GM19452 (cell line): ENCODE measurements around the gene TUT4.

Experiments used
- ATAC-seq: cut with Tn5 transposase; IDR thresholded peaks from one replicate; pipeline ENCODE4 v1.9.1; 2021; ENCODE audit not compliant: unreplicated experiment

The TUT4 gene

DNA sequence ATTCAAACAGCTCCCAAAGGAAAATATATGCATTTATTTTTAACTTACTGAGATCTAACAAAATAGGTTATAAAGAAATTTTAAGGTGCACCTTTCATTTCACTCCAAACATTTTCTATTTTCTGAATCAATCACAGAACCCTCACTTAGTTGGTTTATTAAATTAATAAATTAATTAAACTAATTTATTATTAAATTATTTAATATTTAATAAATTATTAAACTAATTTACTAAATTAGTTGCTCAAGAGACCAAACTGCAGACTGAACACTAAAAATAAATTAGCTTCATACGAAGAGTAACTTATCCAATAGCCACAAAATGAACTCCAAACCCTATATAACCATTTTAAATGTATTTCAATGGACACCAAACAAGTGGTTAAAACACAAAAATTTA, 80.5 kb downstream of the TUT4 start:
- no peak for ATAC-seq

DNA sequence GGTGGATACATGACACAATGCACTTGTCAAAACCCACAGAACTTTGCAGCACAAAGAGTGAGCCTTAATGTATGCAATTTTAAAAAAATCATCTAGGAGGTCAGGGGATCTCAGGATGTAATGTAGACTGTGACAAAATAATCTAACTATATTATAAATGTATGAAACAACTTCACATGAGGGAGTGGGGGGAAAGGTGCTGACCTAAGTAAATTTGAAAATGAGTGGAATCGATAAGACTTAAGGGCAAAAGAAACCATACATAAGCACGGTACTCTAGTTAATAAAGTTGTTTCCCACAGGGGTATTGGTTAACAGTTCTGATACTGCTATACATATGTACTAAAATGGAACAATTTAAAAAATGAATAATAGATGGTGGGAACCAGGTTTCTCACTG, 83.8 kb downstream of the TUT4 start:
- ATAC-seq, result no peak

DNA sequence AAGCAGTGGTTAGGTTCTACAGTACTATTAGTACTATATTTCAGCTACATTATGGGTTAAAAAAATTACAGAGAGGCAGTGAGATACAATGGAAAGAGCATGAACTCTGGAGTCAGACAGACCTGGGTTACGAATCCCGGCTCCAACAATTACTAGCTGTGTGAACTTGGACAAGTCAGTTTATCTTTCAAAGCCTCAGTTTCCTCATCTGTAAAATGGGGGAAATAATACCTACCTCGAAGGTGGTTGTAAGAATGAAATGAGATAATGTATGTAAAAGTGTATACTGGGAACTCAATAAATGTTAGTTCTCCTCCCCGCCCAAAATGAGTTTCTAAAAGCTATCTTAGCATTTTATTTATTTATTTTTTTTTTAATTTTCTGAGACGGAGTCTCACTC, 89.0 kb downstream of the TUT4 start:
- ATAC-seq, result no peak

DNA sequence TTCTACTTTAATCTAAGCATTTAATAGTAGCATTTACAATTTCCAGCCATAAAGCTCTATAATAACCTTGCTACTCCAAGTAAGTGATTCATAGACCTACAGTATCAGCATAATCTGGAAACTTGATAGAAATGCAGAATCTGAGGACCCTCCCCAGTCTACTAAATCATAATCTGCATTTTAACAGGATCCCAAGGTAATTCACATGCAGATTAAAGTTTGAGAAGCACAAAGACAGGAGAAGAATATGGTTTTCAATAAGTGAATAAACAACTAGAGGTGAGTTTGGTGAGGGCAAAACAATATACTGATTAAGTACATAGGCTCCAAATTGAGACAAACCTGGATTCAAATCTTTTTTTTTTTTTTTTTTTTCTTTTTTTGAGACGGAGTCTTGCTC, 91.1 kb downstream of the TUT4 start:
- ATAC-seq, result no peak

DNA sequence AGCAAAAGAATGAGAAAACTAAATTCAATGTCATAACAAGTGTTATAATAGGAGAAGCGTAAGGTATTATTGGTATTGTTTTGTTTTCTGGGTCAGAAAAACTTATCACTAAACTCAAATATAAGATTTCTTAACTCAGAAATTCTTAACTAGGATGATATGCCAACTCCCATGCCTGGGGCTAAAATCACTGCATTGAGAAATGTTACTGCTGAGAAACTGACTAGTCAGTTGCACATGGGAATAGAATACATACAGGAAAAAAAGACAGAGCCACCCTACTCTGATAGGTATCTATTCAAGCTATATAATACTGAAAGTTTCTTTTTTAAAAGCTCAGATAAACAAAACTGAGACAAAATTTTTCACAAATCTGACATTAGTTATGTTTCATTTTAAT, 92.2 kb downstream of the TUT4 start:
- ATAC-seq, result no peak

DNA sequence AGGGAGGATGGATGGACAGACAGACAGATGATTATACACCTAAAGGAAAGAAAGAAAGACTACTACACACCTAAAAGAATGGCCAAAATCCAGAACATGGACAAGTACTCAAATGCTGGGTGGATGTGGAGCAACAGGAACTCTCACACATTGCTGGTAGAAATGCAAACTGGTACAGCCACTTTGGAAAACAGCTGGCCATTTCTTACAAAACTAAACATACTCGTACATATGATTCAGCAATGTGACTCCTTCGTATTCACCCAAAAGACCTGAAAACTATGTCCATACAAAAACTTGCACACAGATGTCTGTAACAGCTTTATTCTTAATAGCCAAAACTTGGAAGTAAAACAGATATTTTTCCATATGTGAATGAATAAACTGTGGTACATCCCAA, 97.2 kb downstream of the TUT4 start:
- ATAC-seq, result no peak

DNA sequence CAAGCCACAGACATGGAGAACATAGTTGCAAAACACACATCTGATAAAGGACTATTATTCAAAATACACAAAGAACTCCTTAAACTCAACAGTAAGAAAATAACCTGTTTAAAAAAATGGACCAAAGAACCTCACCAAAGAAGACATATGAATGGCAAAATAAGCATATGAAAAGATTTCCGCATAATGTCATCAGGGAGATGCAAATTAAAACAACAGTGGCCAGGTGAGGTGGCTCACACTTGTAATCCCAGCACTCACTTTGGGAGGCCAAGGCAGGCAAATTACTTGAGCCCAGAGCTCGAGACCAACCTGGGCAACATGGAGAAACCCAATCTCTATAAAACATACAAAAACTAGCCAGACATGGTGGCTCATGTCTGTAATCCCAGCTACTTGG, 98.1 kb downstream of the TUT4 start:
- ATAC-seq, result no peak

DNA sequence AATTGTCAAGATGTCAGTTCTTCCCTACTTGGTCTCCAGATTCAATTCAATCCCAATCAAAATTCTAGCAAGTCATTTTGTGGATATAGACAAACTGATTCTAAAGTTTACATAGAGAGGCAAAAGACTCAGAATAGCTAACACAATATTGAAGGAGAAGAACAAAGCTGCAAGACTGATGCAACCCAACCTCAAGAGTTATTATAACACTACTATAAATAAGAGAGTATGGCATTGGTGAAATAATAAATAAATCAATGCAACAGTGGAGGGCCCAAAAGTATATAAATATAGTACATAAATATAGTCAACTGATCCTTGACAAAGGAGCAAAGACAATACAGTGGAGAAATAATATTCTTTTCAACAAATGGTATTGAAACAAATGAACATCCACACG, 98.8 kb downstream of the TUT4 start:
- ATAC-seq, result no peak

DNA sequence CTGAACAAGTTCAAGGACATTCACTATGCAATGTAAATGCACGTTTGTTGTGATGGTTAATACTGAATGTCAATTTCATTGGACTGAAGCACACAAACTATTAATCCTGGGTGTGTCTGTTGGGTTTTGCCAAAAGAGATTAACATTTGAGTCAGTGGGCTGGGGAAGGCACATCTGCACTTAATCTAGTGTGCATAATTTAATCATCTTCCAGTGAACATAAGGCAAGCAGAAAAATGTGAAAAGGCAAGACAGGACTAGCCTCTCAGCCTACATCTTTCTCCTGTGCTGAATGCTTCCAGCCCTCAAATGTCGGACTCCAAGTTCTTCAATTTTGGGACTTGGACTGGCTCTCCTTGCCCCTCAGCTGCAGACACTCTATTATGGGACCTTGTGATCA, 108.4 kb downstream of the TUT4 start:
- ATAC-seq, result no peak

DNA sequence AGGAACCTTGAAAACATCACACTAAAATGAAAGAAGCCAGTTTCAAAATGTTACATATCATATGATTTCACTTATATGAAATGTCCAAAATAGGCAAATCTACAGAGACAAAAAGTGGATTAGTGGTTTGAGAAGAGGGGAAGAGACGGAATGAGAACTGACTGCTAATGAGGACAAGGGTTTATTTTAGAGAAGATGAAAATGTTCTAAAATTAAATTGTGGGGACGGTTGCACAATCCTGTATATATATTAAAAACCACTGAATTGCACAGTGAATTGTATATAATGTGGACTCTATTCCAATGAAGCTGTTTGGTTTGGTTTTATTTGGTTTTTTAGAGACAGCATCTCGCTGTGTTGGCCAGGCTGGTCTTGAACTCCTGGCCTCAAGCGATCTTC, 112.9 kb downstream of the TUT4 start:
- ATAC-seq, result no peak

DNA sequence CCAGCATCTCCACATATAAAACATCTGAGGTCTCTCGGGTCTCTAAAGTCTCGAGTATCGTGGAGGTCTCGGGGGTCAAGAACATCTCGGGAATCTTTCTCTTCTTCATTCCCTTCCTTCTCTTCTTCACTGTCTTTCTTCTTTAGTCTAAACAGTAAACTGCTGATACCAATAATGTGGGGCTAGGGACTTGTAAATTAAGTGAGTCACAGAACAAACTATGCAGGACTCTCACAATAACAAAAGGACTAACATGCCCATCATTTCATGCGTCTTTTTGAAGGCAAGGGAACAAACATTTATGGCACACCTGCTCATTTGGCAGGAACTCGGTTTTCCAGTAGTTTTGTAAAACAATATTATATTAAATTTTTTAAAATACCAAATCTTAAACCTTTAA, 116.1 kb downstream of the TUT4 start:
- ATAC-seq, result no peak

DNA sequence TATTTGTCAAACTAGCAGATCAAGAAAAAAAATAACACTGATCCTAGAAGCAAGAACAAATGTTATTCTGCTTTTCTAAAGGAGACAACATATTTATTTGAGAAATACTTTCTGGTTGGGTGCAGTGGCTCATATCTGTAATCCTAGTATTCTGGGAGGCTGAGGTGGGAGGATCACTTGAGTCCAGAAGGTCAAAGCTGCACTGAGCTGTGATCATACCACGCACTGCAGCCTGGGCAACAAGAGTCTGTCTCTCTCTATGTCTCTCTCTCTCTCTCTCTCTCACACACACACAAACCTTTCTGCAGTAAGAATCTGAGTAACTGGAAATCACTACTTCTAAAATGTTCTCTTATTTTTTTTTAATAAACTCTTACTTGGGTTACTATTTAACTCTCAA, 117.2 kb downstream of the TUT4 start:
- ATAC-seq, result no peak

DNA sequence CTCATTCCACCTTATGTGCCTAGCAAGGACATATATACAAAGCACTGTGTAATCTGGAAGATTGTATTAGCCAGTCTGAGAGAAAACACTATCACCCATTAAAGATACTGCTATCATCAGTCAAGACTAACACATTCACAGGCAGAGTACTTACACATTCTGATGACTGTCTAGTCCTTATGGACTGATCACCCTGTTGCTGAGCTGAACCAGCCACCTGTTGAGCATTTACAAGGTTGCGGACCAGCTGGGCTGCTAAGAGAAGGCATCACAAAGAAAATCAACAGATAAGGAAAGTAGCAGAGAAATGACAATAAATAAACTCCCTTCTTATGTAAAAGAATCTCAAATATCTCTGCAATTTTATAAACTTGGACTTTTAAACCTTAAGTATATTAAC, 117.7 kb downstream of the TUT4 start:
- no peak for ATAC-seq

DNA sequence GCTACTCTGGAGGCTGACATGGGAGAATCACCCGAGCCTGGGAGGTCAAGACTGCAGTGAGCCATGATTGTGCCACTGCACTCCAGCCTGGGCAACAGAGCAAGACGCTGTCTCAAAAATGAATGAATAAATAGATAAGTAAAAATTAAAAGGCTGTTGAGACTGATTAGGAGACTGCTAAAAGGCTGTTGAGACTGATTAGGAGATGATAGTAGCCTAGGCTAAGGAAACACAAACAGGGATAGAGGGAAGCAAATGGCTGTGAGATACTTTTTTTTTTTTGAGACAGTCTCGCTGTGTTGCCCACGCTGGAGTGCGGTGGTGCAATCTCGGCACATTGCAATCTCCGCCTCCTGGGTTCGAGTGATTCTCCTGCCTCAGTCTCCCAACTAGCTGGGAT, 120.1 kb downstream of the TUT4 start:
- no peak for ATAC-seq

DNA sequence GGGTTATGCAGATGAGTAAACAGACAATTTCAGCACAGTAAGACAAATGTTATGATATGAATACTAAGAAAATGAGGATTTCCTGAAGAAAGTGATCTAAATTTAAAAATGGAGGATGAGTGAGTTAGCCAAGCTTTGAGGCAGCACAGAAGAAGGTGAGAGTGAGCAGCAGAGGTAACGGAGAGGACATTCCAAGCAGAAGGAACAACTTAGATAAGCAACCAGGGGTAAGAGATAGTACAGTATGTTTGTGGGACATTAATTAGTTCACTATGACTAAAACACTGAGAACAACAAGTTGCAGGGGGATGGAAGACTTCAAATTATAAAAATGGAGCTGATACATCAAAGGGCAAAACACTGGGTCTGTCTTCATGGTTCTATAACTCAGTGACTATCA, 125.7 kb downstream of the TUT4 start:
- ATAC-seq, result no peak

DNA sequence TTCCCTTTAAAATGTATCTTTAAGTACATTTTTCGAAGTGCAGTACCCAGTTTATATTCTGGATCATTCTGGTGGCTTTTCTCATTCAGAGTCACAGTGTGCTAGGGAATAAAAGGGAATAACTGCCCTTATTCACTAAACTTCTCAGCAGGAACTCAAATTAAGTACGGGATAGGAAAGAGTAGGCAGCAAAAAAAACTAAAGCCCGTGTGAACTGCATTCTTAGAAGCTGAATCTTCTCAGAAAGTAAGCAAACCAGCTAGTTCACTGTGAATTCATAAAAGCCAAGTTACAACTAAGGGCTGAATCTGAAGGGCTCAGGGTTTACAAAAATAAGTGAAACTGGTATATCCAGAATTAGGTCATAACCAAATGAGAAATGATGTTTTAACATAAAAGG, 126.5 kb downstream of the TUT4 start:
- ATAC-seq, result no peak

DNA sequence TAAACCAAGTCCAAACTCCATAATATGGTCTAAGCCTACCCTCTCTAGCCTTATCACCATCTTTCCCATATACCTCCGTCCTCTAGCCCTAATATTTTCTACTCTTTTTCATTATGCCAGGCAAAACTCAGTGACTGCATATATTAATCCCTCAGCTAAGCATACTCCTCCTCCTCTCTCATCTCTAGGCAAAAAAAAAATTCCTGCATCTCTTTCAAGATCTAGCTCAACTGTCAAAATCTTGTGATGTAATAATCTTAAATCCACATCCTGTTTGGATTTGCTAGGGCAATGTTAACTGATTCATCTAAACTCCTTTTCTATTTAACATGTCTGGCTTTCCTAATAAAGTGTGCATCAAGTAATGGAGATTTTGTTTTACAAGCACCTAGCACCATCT, 128.1 kb downstream of the TUT4 start:
- no peak for ATAC-seq

DNA sequence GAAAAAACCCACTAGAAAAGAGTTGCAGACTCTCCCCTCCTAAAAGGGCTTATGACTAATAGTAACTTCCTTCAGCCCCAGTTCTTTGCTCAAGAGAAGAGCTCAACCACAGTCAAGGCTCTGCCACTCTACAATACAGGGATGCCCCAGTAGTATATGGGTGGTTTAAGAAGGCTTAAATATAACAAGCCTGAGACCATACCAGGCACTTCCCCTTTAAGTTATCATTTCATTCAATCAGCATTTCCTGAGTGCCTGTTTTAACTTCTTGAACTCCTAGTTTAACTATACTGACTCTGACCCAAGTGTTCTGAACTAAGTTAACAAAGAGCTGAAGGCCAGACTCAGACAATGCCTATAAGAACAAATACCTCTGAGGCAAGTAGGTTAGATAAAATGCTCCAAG, 128.7 kb downstream of the TUT4 start:
- no peak for ATAC-seq

DNA sequence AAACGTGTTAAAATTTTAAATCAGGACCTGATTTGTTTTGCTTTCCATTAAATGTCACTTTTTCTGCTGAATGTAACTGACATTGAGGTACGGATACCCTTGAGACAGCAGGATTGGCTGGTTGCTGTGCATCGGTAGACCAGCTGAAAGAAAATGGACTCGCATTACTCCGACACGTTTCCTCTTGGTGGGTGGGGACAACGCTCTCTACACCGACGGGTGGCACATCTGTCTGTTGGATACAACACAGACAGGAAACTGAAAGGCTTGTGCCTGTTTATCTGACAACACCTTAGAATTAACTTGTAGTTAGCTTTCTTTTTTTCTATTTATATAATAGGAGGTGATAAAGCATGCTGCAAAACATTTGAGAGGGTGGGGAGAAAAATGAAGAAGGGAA, 129.1 kb downstream of the TUT4 start:
- no peak for ATAC-seq

DNA sequence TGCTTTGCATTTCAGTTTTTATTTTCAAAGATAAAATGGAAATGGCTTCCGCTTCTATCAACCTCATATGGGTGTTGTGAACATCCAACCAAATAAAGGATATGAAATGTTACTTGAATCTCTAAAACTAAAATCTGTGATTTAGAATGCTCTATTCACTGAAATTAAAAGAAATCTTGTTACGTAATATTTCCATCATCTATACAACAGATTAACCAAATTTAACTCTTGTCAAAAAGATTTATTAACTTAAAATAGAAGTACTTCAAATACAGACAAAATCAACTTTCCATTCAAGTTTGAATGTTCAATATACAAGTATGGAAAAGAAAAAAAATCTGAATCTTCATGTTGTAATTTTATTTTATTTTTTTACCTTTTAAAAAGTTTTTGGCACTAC, 129.8 kb downstream of the TUT4 start:
- no peak for ATAC-seq

DNA sequence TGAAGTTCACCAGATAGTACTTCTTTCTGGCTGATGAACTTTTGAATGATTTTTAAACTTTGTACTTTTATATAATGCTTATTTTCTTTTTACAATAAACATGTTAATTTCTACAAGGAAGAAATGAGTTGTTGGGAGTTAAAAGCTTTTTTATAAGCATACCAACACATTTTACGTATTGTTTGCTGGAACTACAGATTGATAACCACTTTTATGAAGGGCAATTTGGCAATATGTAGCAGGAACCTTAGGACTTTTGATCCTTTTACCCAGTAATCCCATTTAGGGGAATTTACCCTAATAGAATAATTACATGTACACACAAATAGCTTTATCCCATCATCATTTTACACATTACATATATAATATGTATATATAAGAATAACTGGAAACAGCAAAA, 132.2 kb downstream of the TUT4 start:
- no peak for ATAC-seq

DNA sequence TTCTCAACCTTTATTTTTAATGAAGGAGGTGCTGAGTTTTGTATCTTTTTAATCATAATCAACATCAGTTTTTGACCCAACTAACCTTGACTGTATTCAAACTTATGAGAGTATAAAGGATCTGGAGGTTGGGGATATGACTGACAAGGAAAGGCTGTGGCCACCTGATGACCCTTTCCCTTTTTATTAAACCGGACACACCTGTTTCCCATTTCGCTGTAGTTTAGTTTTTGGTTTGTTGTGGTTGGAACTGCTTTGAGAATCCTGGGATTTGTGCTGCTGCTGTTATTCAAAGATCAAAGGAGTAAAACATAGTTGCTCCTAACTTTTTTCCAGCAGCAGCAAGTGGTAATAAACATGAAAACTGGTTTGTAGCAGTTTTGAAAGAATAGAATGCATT, 136.1 kb downstream of the TUT4 start:
- no peak for ATAC-seq

DNA sequence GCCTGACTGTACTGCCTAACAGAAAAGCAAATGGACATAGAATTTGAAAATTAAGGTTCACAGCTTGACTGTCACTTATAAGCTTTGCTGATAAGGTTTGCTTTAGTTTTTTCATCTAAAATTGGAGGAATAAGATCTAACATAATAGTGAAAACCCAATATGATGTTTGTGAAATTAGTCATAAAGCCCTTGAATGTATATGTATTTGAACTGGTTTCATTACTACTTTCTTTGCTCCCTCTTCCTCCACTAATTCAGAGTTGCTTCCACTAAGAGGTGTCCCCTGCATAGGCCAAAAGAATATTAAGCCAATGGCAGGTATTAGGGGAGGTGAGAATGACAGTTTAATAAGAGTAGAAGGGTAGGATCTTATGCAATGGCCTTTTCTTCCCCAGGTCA, 137.9 kb downstream of the TUT4 start:
- ATAC-seq, result no peak

DNA sequence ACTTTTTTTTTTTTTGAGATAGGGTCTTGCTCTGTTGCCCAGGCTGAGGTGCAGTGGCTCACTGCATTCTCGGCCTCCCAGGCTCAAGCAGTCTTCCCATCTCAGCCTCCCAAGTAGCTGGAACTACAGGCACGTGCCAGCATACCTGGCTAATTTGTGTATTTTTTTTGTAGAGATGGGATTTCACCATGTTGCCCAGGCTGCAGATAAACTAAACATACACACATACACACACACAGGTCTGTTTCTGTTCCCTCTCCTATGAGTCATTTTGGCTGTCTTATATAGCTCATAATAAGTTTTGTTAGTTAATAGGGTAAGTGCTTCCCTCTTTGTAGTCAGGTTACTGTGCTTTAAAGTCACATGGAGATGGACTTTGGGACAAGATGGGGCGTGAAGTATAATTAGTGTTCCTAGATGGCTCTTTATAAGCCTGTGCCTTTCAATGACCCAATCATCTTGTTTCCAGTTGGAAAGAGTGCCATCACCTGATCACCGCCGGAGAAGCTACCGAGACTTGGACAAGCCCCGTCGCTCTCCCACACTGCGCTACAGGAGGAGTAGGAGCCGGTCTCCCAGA, 139.4 kb downstream of the TUT4 start:
- no peak for ATAC-seq
